ENCODE data around the gene ATP6V0E1.

Gene ATP6V0E1

DNA sequence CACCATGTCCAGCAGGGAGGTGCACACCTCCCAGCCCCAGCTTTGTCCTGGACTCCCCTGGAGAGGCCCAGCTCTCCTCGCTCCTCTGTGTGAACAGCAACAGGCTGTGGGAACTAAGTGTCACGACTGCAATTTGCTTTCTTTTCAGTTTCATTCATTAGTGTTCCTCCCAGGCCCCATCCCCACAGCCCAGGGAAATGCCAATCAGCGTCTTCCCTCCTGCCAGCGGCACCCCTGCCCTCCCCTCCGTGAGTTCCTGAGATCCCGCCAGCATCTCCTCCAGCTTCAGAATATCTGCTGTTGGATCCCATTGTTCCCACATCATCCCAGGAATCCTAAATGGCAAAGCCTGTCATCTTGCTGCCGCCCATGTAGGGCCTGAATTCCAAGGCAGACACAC lies 37.4 kb upstream of the ATP6V0E1 start:
- no peak overlapping the region for H3K4me3 ChIP-seq (ENCODE audit: low read depth, low read length)
- in situ Hi-C loops (cut with HindIII; ENCODE audit: low sequenced_read_pairs) = no loop called here
- no peak for TF ChIP-seq CTCF (IDR thresholded peaks at IDR 0.05; ENCODE audit: low read depth, low read length)
- no peak for DNase-seq (ENCODE audit: low read depth, low spot score)

DNA sequence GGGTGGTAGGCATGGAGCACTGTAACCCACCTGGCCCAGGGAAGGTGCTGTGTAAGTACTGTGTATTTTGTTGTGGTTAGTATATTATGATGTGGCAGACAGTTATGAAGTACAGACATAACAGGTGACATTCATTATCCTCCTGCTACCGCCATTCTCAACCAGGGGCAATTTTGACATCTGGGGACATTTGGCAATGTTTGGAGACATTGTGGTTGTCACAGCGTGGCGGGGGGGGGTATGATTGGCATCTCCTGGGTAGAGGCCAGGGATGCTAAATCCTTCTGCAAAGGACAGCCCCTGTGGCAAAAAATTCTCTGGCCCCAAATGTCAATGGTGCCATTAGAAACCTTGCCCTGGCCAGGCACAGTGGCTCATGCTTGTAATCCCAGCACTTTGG lies 34.1 kb upstream of the ATP6V0E1 start:
- no peak for TF ChIP-seq CTCF (IDR thresholded peaks at IDR 0.05; ENCODE audit: low read depth, low read length)
- in situ Hi-C loops (cut with HindIII; ENCODE audit: low sequenced_read_pairs) = no loop called here
- no peak overlapping the region for H3K4me3 ChIP-seq (ENCODE audit: low read depth, low read length)
- no peak for DNase-seq (ENCODE audit: low read depth, low spot score)

GRCh38 chr5:172950176-172950965 lies 33.2 kb upstream of the ATP6V0E1 start:
- in situ Hi-C loops (cut with HindIII; ENCODE audit: low sequenced_read_pairs) = no loop called here
- TF ChIP-seq CTCF (IDR thresholded peaks at IDR 0.05; ENCODE audit: low read depth, low read length) = no peak
- DNase-seq (ENCODE audit: low read depth, low spot score) = no peak
- H3K4me3 ChIP-seq (ENCODE audit: low read depth, low read length) = no peak overlapping the region

DNA sequence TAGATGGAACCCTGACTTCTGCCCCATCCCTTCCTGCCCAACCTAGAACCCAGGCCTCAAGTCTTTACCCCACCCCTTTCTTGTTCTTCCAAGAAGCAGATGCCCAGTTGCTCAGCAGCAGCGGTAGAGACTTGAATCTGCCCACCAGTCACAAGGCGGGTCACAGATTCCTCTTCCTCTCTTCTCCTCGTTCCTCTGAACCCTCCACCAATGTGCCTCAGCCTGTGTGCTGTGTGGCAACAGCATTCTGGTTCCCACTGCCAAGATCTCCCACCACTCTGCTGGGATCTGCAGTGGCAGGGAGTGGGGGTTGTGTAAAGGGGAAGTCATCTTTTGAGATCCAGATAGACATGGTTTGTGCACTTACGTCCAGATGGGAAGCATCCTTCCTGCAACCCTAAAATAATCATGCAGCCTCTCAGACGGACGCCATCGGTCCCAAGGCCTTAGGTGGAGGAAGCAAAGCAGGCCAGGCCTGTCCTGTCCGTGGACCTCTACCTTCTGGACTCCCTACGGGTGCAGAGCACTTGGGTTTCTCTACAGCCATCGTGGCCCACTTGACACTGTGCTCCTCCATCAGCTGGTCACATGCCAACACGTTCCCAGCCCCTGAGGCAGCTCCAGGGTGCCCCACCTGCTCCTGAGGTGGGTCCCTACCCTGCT lies 32.1 kb upstream of the ATP6V0E1 start:
- no peak for DNase-seq (ENCODE audit: low read depth, low spot score)
- H3K4me3 ChIP-seq (ENCODE audit: low read depth, low read length) = no peak overlapping the region
- in situ Hi-C loops (cut with HindIII; ENCODE audit: low sequenced_read_pairs) = no loop called here

DNA sequence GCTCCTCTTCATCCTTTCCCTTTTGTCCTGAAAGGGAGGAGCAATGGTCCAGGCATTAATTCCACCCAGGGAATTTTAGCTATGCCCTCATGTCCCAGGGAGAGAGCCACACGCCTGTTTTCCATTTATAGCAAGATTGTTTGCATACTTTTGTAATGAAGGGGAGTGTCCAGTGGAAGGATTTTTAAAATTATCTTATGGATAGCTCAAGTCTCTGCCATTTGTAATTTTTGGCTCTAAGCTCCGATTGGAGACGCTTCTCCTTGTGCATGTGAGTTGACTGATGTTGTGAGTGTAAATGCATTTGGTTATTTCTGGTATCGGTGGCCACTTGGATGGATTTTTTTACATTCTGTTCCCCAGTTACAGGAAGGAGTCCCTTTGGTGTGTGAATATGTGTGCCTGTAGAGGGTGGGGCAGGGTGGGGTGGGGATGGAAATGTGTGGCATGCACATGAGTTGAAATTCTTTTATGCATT lies 31.5 kb upstream of the ATP6V0E1 start:
- in situ Hi-C loops (cut with HindIII; ENCODE audit: low sequenced_read_pairs) = no loop called here
- no peak for TF ChIP-seq CTCF (IDR thresholded peaks at IDR 0.05; ENCODE audit: low read depth, low read length)
- no peak for DNase-seq (ENCODE audit: low read depth, low spot score)
- H3K4me3 ChIP-seq (ENCODE audit: low read depth, low read length) = no peak overlapping the region

More for the DNA sequence above, 32.1 kb upstream of the ATP6V0E1 start:
- TF ChIP-seq CTCF (IDR thresholded peaks at IDR 0.05; ENCODE audit: low read depth, low read length) = no peak

- TF ChIP-seq CTCF (IDR thresholded peaks at IDR 0.05; ENCODE audit: low read depth, low read length) = no peak
- peak; percentile 79 for DNase-seq (ENCODE audit: low read depth, low spot score)
- no peak overlapping the region for H3K4me3 ChIP-seq (ENCODE audit: low read depth, low read length)
- in situ Hi-C loops (cut with HindIII; ENCODE audit: low sequenced_read_pairs) = no loop called here
Measured at GRCh38 chr5:172953776-172954675, 29.5 kb upstream of the ATP6V0E1 start.

All from astrocyte of the spinal cord (primary cell).